ENCODE data around the gene NPPB. TPM values are rescaled to one million over a fixed set of nuclear protein-coding genes. Genes with fewer than 3 reads are reported as not detected.

NPPB gene
- total RNA-seq, 1 experiment from 2014 or later, result not detected

- no peaks in the 10 kb centered on the region for H3K4me1 Mint-ChIP-seq
- no peak overlapping the region for H3K4me3 Mint-ChIP-seq
- no peak for ATAC-seq
- H3K36me3 Mint-ChIP-seq, result peaks cover 61% of the 10 kb centered on the region
- no peak for DNase-seq (ENCODE audit: low spot score)
- H3K27ac Mint-ChIP-seq, result no peak overlapping the region
- no peaks in the 10 kb centered on the region for H3K27me3 Mint-ChIP-seq (ENCODE audit: low read depth)
- TF ChIP-seq USF2 (CRISPR knock-in tag; IDR thresholded peaks at IDR 0.05) (no peak), CREB1 (CRISPR knock-in tag; IDR thresholded peaks at IDR 0.05) (no peak), ZBTB43 (CRISPR knock-in tag; IDR thresholded peaks at IDR 0.05) (no peak), SP1 (CRISPR knock-in tag; conservative IDR thresholded peaks at IDR 0.05) (no peak), ERG (CRISPR knock-in tag; IDR thresholded peaks at IDR 0.05) (no peak), ZNF317 (CRISPR knock-in tag; IDR thresholded peaks at IDR 0.05; ENCODE audit: borderline replicate concordance, low read depth) (no peak), ATF2 (CRISPR knock-in tag; IDR thresholded peaks at IDR 0.05; ENCODE audit: borderline replicate concordance, low read depth) (no peak), MYBL2 (CRISPR knock-in tag; IDR thresholded peaks at IDR 0.05) (no peak), IRF2 (CRISPR knock-in tag; IDR thresholded peaks at IDR 0.05; ENCODE audit: borderline replicate concordance, low read depth) (no peak), ZNF512 (CRISPR knock-in tag; IDR thresholded peaks at IDR 0.05; ENCODE audit: borderline replicate concordance) (no peak), ZNF671 (CRISPR knock-in tag; IDR thresholded peaks at IDR 0.05) (no peak), NR2C2 (CRISPR knock-in tag; IDR thresholded peaks at IDR 0.05) (no peak), AR (CRISPR knock-in tag; IDR thresholded peaks at IDR 0.05) (no peak), ZNF425 (CRISPR knock-in tag; conservative IDR thresholded peaks at IDR 0.05) (no peak), SOX15 (CRISPR knock-in tag; IDR thresholded peaks at IDR 0.05) (no peak), OVOL2 (CRISPR knock-in tag; IDR thresholded peaks at IDR 0.05; ENCODE audit: borderline replicate concordance) (no peak)
- ChIA-PET POLR2A (interaction anchor here (0.6 kb wide), 1 partner anchor 15 kb away, joined by 4 read pairs; no protein-coding TSS in a partner anchor), CTCF (interaction anchor here (0.7 to 1.5 kb wide), 2 partner anchors 10 to 44 kb away, joined by 5 read pairs; no protein-coding TSS in a partner anchor)
- H3K9me3 Mint-ChIP-seq, result no peaks in the 10 kb centered on the region
These were observed 30.2 kb downstream of the NPPB start for GRCh38 chr1:11828511-11828910.

Data from WTC11 (cell line).